Lower leg skin (tissue), 3 donors: ENCODE measurements around the gene NRL.

Source experiments
- POLR2A ChIP-seq, 2 donors: fragments of 450-650 bp; IDR thresholded peaks; one replicate each; pipeline ENCODE4 v1.6.1; 2016 to 2017; ENCODE audit warnings: antibody characterized with exemption in 2 of 2, mild to moderate bottlenecking in 1 of 2, moderate library complexity in 1 of 2
- TF ChIP-seq, protein P1 (sequence below), 3 donors: fragments of 450-650 bp; IDR thresholded peaks; one replicate each; pipeline ENCODE4 v1.5.1; 2016; ENCODE audit warnings: antibody characterized with exemption in 3 of 3, mild to moderate bottlenecking in 3 of 3, moderate library complexity in 2 of 3

DNA sequence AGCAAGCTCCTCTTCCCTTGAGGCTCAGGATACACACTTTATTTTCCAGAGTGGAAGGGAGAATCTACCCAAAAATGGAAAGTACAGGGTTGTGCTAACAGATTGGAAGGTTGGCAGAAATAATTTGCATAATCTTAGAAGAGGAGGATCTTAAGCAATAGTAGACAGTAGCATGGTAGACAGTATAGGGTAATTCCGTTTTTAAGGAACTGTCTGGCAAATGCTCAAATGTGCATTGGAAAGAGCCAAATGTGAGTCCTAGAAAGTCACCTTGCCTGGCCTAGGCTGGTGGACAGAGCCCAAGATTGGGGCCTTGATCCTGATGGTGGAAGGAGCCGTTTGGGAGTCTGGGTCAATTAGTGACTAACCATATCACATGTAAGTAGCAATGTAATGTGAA is 76.1 kb downstream of the NRL start:
- TF ChIP-seq, protein P1, sequence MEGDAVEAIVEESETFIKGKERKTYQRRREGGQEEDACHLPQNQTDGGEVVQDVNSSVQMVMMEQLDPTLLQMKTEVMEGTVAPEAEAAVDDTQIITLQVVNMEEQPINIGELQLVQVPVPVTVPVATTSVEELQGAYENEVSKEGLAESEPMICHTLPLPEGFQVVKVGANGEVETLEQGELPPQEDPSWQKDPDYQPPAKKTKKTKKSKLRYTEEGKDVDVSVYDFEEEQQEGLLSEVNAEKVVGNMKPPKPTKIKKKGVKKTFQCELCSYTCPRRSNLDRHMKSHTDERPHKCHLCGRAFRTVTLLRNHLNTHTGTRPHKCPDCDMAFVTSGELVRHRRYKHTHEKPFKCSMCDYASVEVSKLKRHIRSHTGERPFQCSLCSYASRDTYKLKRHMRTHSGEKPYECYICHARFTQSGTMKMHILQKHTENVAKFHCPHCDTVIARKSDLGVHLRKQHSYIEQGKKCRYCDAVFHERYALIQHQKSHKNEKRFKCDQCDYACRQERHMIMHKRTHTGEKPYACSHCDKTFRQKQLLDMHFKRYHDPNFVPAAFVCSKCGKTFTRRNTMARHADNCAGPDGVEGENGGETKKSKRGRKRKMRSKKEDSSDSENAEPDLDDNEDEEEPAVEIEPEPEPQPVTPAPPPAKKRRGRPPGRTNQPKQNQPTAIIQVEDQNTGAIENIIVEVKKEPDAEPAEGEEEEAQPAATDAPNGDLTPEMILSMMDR (IDR thresholded peaks at IDR 0.05): no peak
- no peak for TF ChIP-seq POLR2A (IDR thresholded peaks at IDR 0.05)
